ENCODE results near the gene ANTXRL.

DNA sequence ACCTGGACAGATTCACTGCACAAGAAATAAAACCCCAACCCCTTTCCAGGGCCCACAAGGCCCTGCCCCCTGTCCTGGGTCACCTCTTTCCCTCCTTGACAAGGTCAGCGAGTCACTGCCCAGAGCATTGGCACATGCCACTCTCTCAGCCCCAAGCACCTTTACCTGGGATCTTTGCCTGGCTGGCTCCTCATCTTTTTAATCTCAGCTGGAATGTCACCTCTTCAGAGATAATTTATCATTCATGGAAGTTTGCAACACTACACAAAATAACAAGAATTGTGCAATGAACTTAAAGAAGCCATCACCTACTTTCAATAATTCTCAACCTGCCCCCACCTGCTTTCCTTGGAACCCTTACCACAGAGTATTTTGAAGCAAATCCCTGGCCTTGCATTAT, 19.2 kb downstream of the ANTXRL start:
- TF ChIP-seq EP300 (IDR thresholded peaks at IDR 0.05) (no peak), POLR2A (IDR thresholded peaks at IDR 0.05) (no peak), CTCF (IDR thresholded peaks at IDR 0.05) (no peak), POLR2AphosphoS5 (IDR thresholded peaks at IDR 0.05) (no peak)
